Psoas muscle (tissue), 8 donors: ENCODE results near the gene PABPC1L2A. TPM values are rescaled to one million over a fixed set of nuclear protein-coding genes. Genes with fewer than 3 reads are reported as not detected.
"Not testable (repeated sequence)": the region's sequence is repeated elsewhere in the genome, so short reads cannot be mapped to it uniquely, and the experiment has no call there.

ENCODE experiments used
- ATAC-seq, 4 donors: fragments of 200-7000 bp; cut with Tn5 transposase; one replicate each; pipeline ENCODE4 v1.9.1; 2020; ENCODE audit warnings: moderate library complexity in 3 of 4, mild to moderate bottlenecking in 2 of 4
- DNase-seq, 2 donors: peaks; one replicate each; pipeline ENCODE4 v3.0.0-alpha.2; 2020
- H3K27ac ChIP-seq: fragments of 200-600 bp; one replicate; pipeline ENCODE4 v1.8.0; 2022
- H3K27me3 ChIP-seq, 3 donors: fragments of 200-600 bp in 1 of 3; one replicate each; pipeline versions ENCODE4 v1.6.1 to v1.8.0; 2013 to 2022; ENCODE audit warnings: low read length in 2 of 3, mild to moderate bottlenecking in 2 of 3, moderate library complexity in 1 of 3; ENCODE audit not compliant: insufficient read depth in 3 of 3
- H3K36me3 ChIP-seq, 2 donors: fragments of 200-600 bp in 1 of 2; one replicate each; pipeline versions ENCODE4 v1.6.1 to v1.8.0; 2013 to 2022; ENCODE audit warnings: low read depth in 1 of 2, mild to moderate bottlenecking in 1 of 2, moderate library complexity in 1 of 2; ENCODE audit not compliant: insufficient read depth in 1 of 2
- H3K4me1 ChIP-seq: fragments of 200-600 bp; one replicate; pipeline ENCODE4 v1.8.0; 2022
- H3K4me3 ChIP-seq: fragments of 200-600 bp; one replicate; pipeline ENCODE4 v1.8.0; 2022; ENCODE audit warnings: mild to moderate bottlenecking
- H3K9me3 ChIP-seq: fragments of 200-600 bp; one replicate; pipeline ENCODE4 v1.8.0; 2022
- CTCF ChIP-seq: fragments of 200-600 bp; IDR thresholded peaks from one replicate; pipeline ENCODE4 v1.8.0; 2022; ENCODE audit warnings: antibody characterized with exemption
- WGBS, 3 donors: extraction: QIAGEN DNeasy Blood & Tissue Kit; methylation state at CpG; one replicate each; pipeline versions ENCODE4 v1.1.6 to v1.1.7; 2013; 5-methylcytosine and 5-hydroxymethylcytosine counted together
- intact Hi-C, 2 donors: fragments of 100-400 bp; cut with DNase I; formaldehyde crosslinking; loops; one replicate each; pipeline versions ENCODE4 v1.11.0 to v1.14.2; 2022
- polyA plus RNA-seq, 3 donors: library from polyadenylated mRNA; stranded (reverse); fragments of 200-250 nt; gene quantifications; one replicate each; pipeline ENCODE4 v1.2.3, GENCODE V29; 2013
- total RNA-seq, 4 donors: library from RNA; stranded (reverse); fragmentation: NEBNext Ultra II Directional in 2 of 4; extraction: Animal tissue kit (Norgen Biotek cat#: 25700) in 2 of 4; gene quantifications; one replicate each; pipeline versions ENCODE4 v1.2.1 to v1.2.4, GENCODE V29; 2021 to 2023
- donor health status: healthy with polysubstance abuse.
- donor health status: DM: no; HTN: no; CAD: no; lungs with moderate emphysema.
- donor health status: Bipolar disorder and iron deficiency.
- donor health status: healthy.
- donor health status: DM: yes; HTN: yes; CAD: no.
- donor health status: DM: no; HTN: no; CAD: no.
- donor health status: DM: no; HTN: no; CAD: no.
- donor health status: DM: yes; HTN: yes; CAD: no.

The PABPC1L2A gene
- total and polyA plus RNA-seq, 7 donors: not detected

- no peak for ATAC-seq
- no peak for TF ChIP-seq CTCF
- DNase-seq: no peak
- Histone ChIP-seq H3K4me1 (no peaks in the 10 kb centered on the region), H3K9me3 (no peaks in the 10 kb centered on the region), H3K4me3 (no peak overlapping the region), H3K36me3 (no peaks in the 10 kb centered on the region), H3K27ac (no peak overlapping the region), H3K27me3 (peaks cover 0 to 15% (median 0%) of the 10 kb centered on the region in 3 donors)
- intact Hi-C loops: no loop called here
- WGBS, 3 donors: 19 to 29% (median 20%) methylated on average over 2 of the region's 2 CpGs
Measured at GRCh38 chrX:73076838-73077237, 2.5 kb downstream of the PABPC1L2A start.

- TF ChIP-seq CTCF: no peak
- DNase-seq (no peak), ATAC-seq (no peak)
- Histone ChIP-seq H3K4me3 (no peak overlapping the region), H3K36me3 (no peaks in the 10 kb centered on the region), H3K4me1 (no peaks in the 10 kb centered on the region), H3K27me3 (no peaks in the 10 kb centered on the region), H3K9me3 (peaks cover 8% of the 10 kb centered on the region), H3K27ac (no peak overlapping the region)
- 91 to 97% (median 96%) methylated on average over 11 to 31 of the region's 31 CpGs for whole genome bisulfite sequencing, 3 donors
- intact Hi-C loops: no loop called here
Measured at GRCh38 chrX:73069365-73070035, 9.8 kb downstream of the PABPC1L2A start.

- no peak overlapping the region for H3K4me3 ChIP-seq
- H3K27ac ChIP-seq: no peak overlapping the region
- ATAC-seq: no peak
- H3K36me3 ChIP-seq: no peaks in the 10 kb centered on the region
- no peaks in the 10 kb centered on the region for H3K27me3 ChIP-seq
- 92 to 99% (median 97%) methylated on average over 12 to 44 of the region's 44 CpGs for WGBS, 3 donors
- DNase-seq: no peak
- peaks cover 8% of the 10 kb centered on the region for H3K9me3 ChIP-seq
- intact Hi-C loops: no loop called here
- no peaks in the 10 kb centered on the region for H3K4me1 ChIP-seq
- no peak for TF ChIP-seq CTCF
Measured at GRCh38 chrX:73068467-73069364, 10.6 kb downstream of the PABPC1L2A start.

- H3K4me1 ChIP-seq, H3K9me3 ChIP-seq, intact Hi-C loops, H3K36me3 ChIP-seq, H3K27ac ChIP-seq, ATAC-seq, DNase-seq, H3K27me3 ChIP-seq, H3K4me3 ChIP-seq: not testable (repeated sequence)
- WGBS, 3 donors: 88 to 98% (median 94%) methylated on average over 17 to 24 of the region's 24 CpGs
Measured at GRCh38 chrX:73067761-73068466, 11.4 kb downstream of the PABPC1L2A start.

- TF ChIP-seq CTCF: no peak
- Histone ChIP-seq H3K36me3 (no peaks in the 10 kb centered on the region), H3K4me1 (no peaks in the 10 kb centered on the region), H3K4me3 (no peak overlapping the region), H3K9me3 (peaks cover 14% of the 10 kb centered on the region), H3K27ac (no peak overlapping the region), H3K27me3 (peaks cover 0 to 3% (median 0%) of the 10 kb centered on the region in 3 donors)
- intact Hi-C loops: no loop called here
- ATAC-seq (no peak), DNase-seq (no peak)
- 3 to 78% (median 50%) methylated on average over 1 of the region's 1 CpG for WGBS, 3 donors
Measured at GRCh38 chrX:73028876-73029275, 50.4 kb downstream of the PABPC1L2A start.
